IMR-90 (cell line): ENCODE results near the gene PRKN. TPM values are rescaled to one million over a fixed set of nuclear protein-coding genes. Genes with fewer than 3 reads are reported as not detected.

Experiments used
- ATAC-seq: fragments of 200-7000 bp; cut with Tn5 transposase; 2 replicates; pipeline ENCODE4 v1.9.1; 2020; ENCODE audit warnings: low read depth, mild to moderate bottlenecking, moderate library complexity
- BruUV-seq: library from RNA; stranded (reverse); fragments of 400-500 nt; replicated peaks from 2 replicates; lab custom pipeline; 2021; lab: Mats Ljungman, UMichigan
- CTCF ChIA-PET: fragments of 300-600 bp; formaldehyde crosslinking; extraction: SDS; loops from one replicate; lab custom pipeline; 2021; ENCODE audit warnings: antibody characterized with exemption; lab: Yijun Ruan, JAX
- POLR2A ChIA-PET: fragments of 300-600 bp; sonication (Branson Sonifier 250); formaldehyde crosslinking; loops from one replicate; lab custom pipeline; 2022; ENCODE audit warnings: antibody characterized with exemption; ENCODE audit not compliant: unreplicated experiment; lab: Charles Lee
- DNase-seq: peaks from one replicate; pipeline ENCODE4 v3.0.0; 2013
- H2AFZ ChIP-seq: replicated peaks from 2 replicates; pipeline ENCODE3; 2013; ENCODE audit warnings: low read length, mild to moderate bottlenecking; ENCODE audit not compliant: poor library complexity
- H2AK5ac ChIP-seq: 2 replicates; pipeline ENCODE4 v1.6.1; 2013; ENCODE audit warnings: low read depth, low read length, inconsistent platforms
- H2AK9ac ChIP-seq: replicated peaks from 2 replicates; pipeline ENCODE3; 2013; ENCODE audit warnings: mild to moderate bottlenecking, low read depth, low read length, moderate library complexity; ENCODE audit not compliant: poor library complexity
- H2BK120ac ChIP-seq: 2 replicates; pipeline ENCODE4 v1.6.1; 2013; ENCODE audit warnings: low read depth, low read length, inconsistent platforms
- H2BK15ac ChIP-seq: 3 replicates; pipeline ENCODE4 v1.6.1; 2013; ENCODE audit warnings: low read depth, low read length, inconsistent platforms
- H2BK20ac ChIP-seq: 2 replicates; pipeline ENCODE4 v1.6.1; 2013; ENCODE audit warnings: low read depth, mild to moderate bottlenecking, inconsistent platforms, low read length, moderate library complexity
- H2BK5ac ChIP-seq: 2 replicates; pipeline ENCODE4 v1.6.1; 2013; ENCODE audit warnings: mild to moderate bottlenecking, low read depth, low read length, inconsistent platforms; ENCODE audit not compliant: poor library complexity, severe bottlenecking
- H3K14ac ChIP-seq: replicated peaks from 2 replicates; pipeline ENCODE4 v1.6.1; 2013; ENCODE audit warnings: low read depth, low read length, inconsistent platforms
- H3K18ac ChIP-seq: 2 replicates; pipeline ENCODE4 v1.6.1; 2013; ENCODE audit warnings: low read depth, low read length, control low read depth
- H3K23ac ChIP-seq: 2 replicates; pipeline ENCODE4 v1.6.1; 2013; ENCODE audit warnings: low read depth, low read length, inconsistent platforms
- H3K27ac ChIP-seq: 2 replicates; pipeline ENCODE4 v1.5.1; 2013; ENCODE audit warnings: mild to moderate bottlenecking, control low read depth, low read length; ENCODE audit not compliant: insufficient read depth
- H3K27me3 ChIP-seq: 2 replicates; pipeline ENCODE4 v1.6.1; 2013; ENCODE audit warnings: low read length; ENCODE audit not compliant: control insufficient read depth, insufficient read depth
- H3K36me3 ChIP-seq: 2 replicates; pipeline ENCODE4 v1.6.1; 2013; ENCODE audit warnings: low read length, mixed read lengths; ENCODE audit not compliant: control insufficient read depth, insufficient read depth
- H3K4ac ChIP-seq: 2 replicates; pipeline ENCODE4 v1.6.1; 2013; ENCODE audit warnings: low read depth, low read length, inconsistent platforms
- H3K4me1 ChIP-seq: 2 replicates; pipeline ENCODE4 v1.6.1; 2013; ENCODE audit warnings: low read length, mixed read lengths; ENCODE audit not compliant: control insufficient read depth, insufficient read depth
- H3K4me2 ChIP-seq: 2 replicates; pipeline ENCODE4 v1.6.1; 2013; ENCODE audit warnings: low read depth, mild to moderate bottlenecking, control low read depth, low read length, moderate library complexity
- H3K4me3 ChIP-seq: 2 replicates; pipeline ENCODE4 v1.5.1; 2013; ENCODE audit warnings: low read depth, mild to moderate bottlenecking, control low read depth, low read length, moderate library complexity; ENCODE audit not compliant: insufficient read depth
- H3K56ac ChIP-seq: 2 replicates; pipeline ENCODE4 v1.6.1; 2013; ENCODE audit warnings: low read length, inconsistent platforms; ENCODE audit not compliant: insufficient read depth; ENCODE audit errors: extremely low read depth
- H3K79me1 ChIP-seq, 2 experiments: 2 replicates each; pipeline ENCODE4 v1.6.1; 2013; ENCODE audit warnings: low read length in 2 of 2, inconsistent platforms in 1 of 2, low read depth in 1 of 2
- H3K9ac ChIP-seq: 2 replicates; pipeline ENCODE4 v1.6.1; 2013; ENCODE audit warnings: low read depth, low read length, control low read depth
- H3K9me1 ChIP-seq: 2 replicates; pipeline ENCODE4 v1.6.1; 2013; ENCODE audit warnings: low read length, inconsistent platforms; ENCODE audit not compliant: insufficient read depth
- H3K9me3 ChIP-seq: 2 replicates; pipeline ENCODE4 v1.6.1; 2013; ENCODE audit warnings: low read length; ENCODE audit not compliant: control insufficient read depth, insufficient read depth
- H4K20me1 ChIP-seq: 2 replicates; pipeline ENCODE4 v1.6.1; 2013; ENCODE audit warnings: low read length, inconsistent platforms; ENCODE audit not compliant: insufficient read depth
- H4K5ac ChIP-seq: 2 replicates; pipeline ENCODE4 v1.6.1; 2013; ENCODE audit warnings: mild to moderate bottlenecking, low read depth, low read length, control low read depth
- H4K8ac ChIP-seq, 2 experiments: 2 replicates each; pipeline ENCODE4 v1.6.1; 2013; ENCODE audit warnings: low read depth in 2 of 2, low read length in 2 of 2, control low read depth in 1 of 2, inconsistent platforms in 1 of 2
- H4K91ac ChIP-seq: 2 replicates; pipeline ENCODE4 v1.6.1; 2013; ENCODE audit warnings: low read depth, low read length, inconsistent platforms; ENCODE audit not compliant: insufficient read depth
- BHLHE40 ChIP-seq: fragments of 150-350 bp; IDR thresholded peaks from 2 replicates; pipeline ENCODE4 v1.6.1; 2016; ENCODE audit warnings: mild to moderate bottlenecking, low read depth, low read length
- CEBPB ChIP-seq: IDR thresholded peaks from 2 replicates; pipeline ENCODE4 v1.6.1; 2012; ENCODE audit warnings: low read depth, low read length, improper control_type of control experiment
- CHD1 ChIP-seq: IDR thresholded peaks from 2 replicates; pipeline ENCODE4 v1.6.1; 2012; ENCODE audit warnings: low read depth, low read length, improper control_type of control experiment
- CTCF ChIP-seq: conservative IDR thresholded peaks from 2 replicates; pipeline ENCODE4 v1.5.1; 2012; ENCODE audit warnings: mild to moderate bottlenecking, low read depth, low read length, improper control_type of control experiment
- ELK1 ChIP-seq: fragments of 150-350 bp; IDR thresholded peaks from 2 replicates; pipeline ENCODE4 v1.6.1; 2016; ENCODE audit warnings: low read depth, mild to moderate bottlenecking, low read length, moderate library complexity, borderline replicate concordance
- FOS ChIP-seq: fragments of 150-350 bp; IDR thresholded peaks from 2 replicates; pipeline ENCODE4 v1.6.1; 2016; ENCODE audit warnings: low read depth, low read length
- MAFK ChIP-seq: IDR thresholded peaks from 2 replicates; pipeline ENCODE4 v1.6.1; 2012; ENCODE audit warnings: low read depth, low read length, improper control_type of control experiment
- MAZ ChIP-seq: IDR thresholded peaks from 2 replicates; pipeline ENCODE4 v1.6.1; 2012; ENCODE audit warnings: low read depth, mild to moderate bottlenecking, low read length, improper control_type of control experiment, moderate library complexity, borderline replicate concordance
- MXI1 ChIP-seq: IDR thresholded peaks from 2 replicates; pipeline ENCODE4 v1.6.1; 2012; ENCODE audit warnings: low read depth, mild to moderate bottlenecking, low read length, moderate library complexity, borderline replicate concordance
- NFE2L2 ChIP-seq: fragments of 150-350 bp; IDR thresholded peaks from 2 replicates; pipeline ENCODE4 v1.6.1; 2016; ENCODE audit warnings: low read depth, mild to moderate bottlenecking, low read length
- POLR2A ChIP-seq: IDR thresholded peaks from 2 replicates; pipeline ENCODE4 v1.6.1; 2012; ENCODE audit warnings: mild to moderate bottlenecking, low read depth, low read length
- RAD21 ChIP-seq: IDR thresholded peaks from 2 replicates; pipeline ENCODE4 v1.6.1; 2012; ENCODE audit warnings: low read length, improper control_type of control experiment
- RCOR1 ChIP-seq: IDR thresholded peaks from 2 replicates; pipeline ENCODE4 v1.6.1; 2012; ENCODE audit warnings: mild to moderate bottlenecking, low read length, improper control_type of control experiment; ENCODE audit not compliant: insufficient replicate concordance
- RFX5 ChIP-seq: IDR thresholded peaks from 2 replicates; pipeline ENCODE4 v1.8.0; 2012; ENCODE audit warnings: low read depth, mild to moderate bottlenecking, low read length, moderate library complexity
- SMC3 ChIP-seq: fragments of 150-350 bp; IDR thresholded peaks from 2 replicates; pipeline ENCODE4 v1.6.1; 2016; ENCODE audit warnings: low read depth, mild to moderate bottlenecking, antibody characterized with exemption, low read length, moderate library complexity
- USF2 ChIP-seq: fragments of 150-350 bp; IDR thresholded peaks from 2 replicates; pipeline ENCODE4 v1.6.1; 2017; ENCODE audit warnings: mild to moderate bottlenecking, antibody characterized with exemption, low read length, low read depth
- WGBS, 2 experiments: methylation state at CpG; one replicate each; pipeline versions ENCODE4 v1.1.5 to v1.1.7; 2013; ENCODE audit warnings: missing lambda C conversion rate in 2 of 2; ENCODE audit not compliant: insufficient read length in 1 of 2; ENCODE audit errors: extremely low coverage in 2 of 2; 5-methylcytosine and 5-hydroxymethylcytosine counted together
- dilution Hi-C: fragments of 300-500 bp; cut with HindIII; formaldehyde crosslinking; loops from one replicate; pipeline ENCODE4 v1.14.3; 2018; ENCODE audit warnings: low sequenced_read_pairs; ENCODE audit not compliant: unreplicated experiment
- in situ Hi-C: fragments of 300-500 bp; cut with MboI; formaldehyde crosslinking; loops from 3 replicates; pipeline ENCODE4 v1.14.3; 2019; ENCODE audit warnings: low sequenced_read_pairs, inconsistent platforms, mixed read lengths
- intact Hi-C: fragments of 100-400 bp; cut with micrococcal nuclease; formaldehyde crosslinking; loops from 2 replicates; pipeline ENCODE4 v1.10.0; 2022
- polyA plus RNA-seq, 3 experiments: library from polyadenylated mRNA; depleted of rRNA; stranded (reverse); fragments of >200 nt; gene quantifications; 2 replicates each; pipeline ENCODE4 v1.2.3, GENCODE V29; 2012; ENCODE audit warnings: low replicate concordance in 1 of 3
- total RNA-seq: library from RNA; depleted of rRNA; stranded (reverse); fragments of >200 nt; gene quantifications from 2 replicates; pipeline ENCODE4 v1.2.3, GENCODE V29; 2012

Gene PRKN
- total and polyA plus RNA-seq, 2 of the 4 experiments (the other 2 are of a cell fraction): 0.15 to 0.18 TPM

GRCh38 chr6:162596676-162597075 is 130.9 kb downstream of the PRKN start:
- BruUV-seq: no TSS peak
- H4K8ac ChIP-seq: no peak overlapping the region
- H3K4me3 ChIP-seq: no peak overlapping the region
- H3K4me2 ChIP-seq: no peak overlapping the region
- no peak overlapping the region for H3K27ac ChIP-seq
- no peak overlapping the region for H3K56ac ChIP-seq
- no peak overlapping the region for H2AK5ac ChIP-seq
- WGBS, 2 experiments: no CpG with 5 or more reads among the region's 5 CpGs
- TF ChIP-seq ELK1: no peak
- no peak for TF ChIP-seq SMC3
- TF ChIP-seq MAFK: no peak
- no peak for TF ChIP-seq CTCF
- no peak for TF ChIP-seq BHLHE40
- no peak for TF ChIP-seq CHD1
- TF ChIP-seq NFE2L2: no peak
- no peak for TF ChIP-seq POLR2A
- TF ChIP-seq FOS: no peak
- TF ChIP-seq USF2: no peak
- no peak for TF ChIP-seq CEBPB
- TF ChIP-seq RCOR1: no peak
- no peak for TF ChIP-seq MAZ
- no peak for TF ChIP-seq RFX5
- TF ChIP-seq RAD21: no peak
- TF ChIP-seq MXI1: no peak
- intact Hi-C loops: no loop called here
- H3K4ac ChIP-seq: no peak overlapping the region
- no peak overlapping the region for H2BK120ac ChIP-seq
- ATAC-seq (no peak), DNase-seq (no peak)
- no peaks in the 10 kb centered on the region for H3K36me3 ChIP-seq
- no peak overlapping the region for H3K18ac ChIP-seq
- H4K91ac ChIP-seq: no peak overlapping the region
- peaks cover 12% of the 10 kb centered on the region for H3K9me3 ChIP-seq
- H2BK5ac ChIP-seq: no peak overlapping the region
- no peak overlapping the region for H4K5ac ChIP-seq
- no peak overlapping the region for H3K14ac ChIP-seq
- no peaks in the 10 kb centered on the region for H4K20me1 ChIP-seq
- ChIA-PET CTCF (no interaction called here), POLR2A (no interaction called here)
- no peaks in the 10 kb centered on the region for H3K79me1 ChIP-seq
- H3K9me1 ChIP-seq: no peaks in the 10 kb centered on the region
- in situ Hi-C loops: no loop called here
- H3K27me3 ChIP-seq: no peaks in the 10 kb centered on the region
- no peak overlapping the region for H2AFZ ChIP-seq
- dilution Hi-C loops: no loop called here
- H3K23ac ChIP-seq: no peak overlapping the region
- H3K4me1 ChIP-seq: no peaks in the 10 kb centered on the region
- H3K9ac ChIP-seq: no peak overlapping the region
- H2BK20ac ChIP-seq: no peak overlapping the region
- no peak overlapping the region for H2AK9ac ChIP-seq
- no peak overlapping the region for H2BK15ac ChIP-seq
